ENCODE measurements around the gene EMILIN1. TPM values are rescaled to one million over a fixed set of nuclear protein-coding genes. Genes with fewer than 3 reads are reported as not detected.
A peak's percentile ranks its signal among the peaks of the same experiment; 100 is the strongest.

The EMILIN1 gene
- polyA plus RNA-seq, 1 donor: 49.1 TPM

DNA sequence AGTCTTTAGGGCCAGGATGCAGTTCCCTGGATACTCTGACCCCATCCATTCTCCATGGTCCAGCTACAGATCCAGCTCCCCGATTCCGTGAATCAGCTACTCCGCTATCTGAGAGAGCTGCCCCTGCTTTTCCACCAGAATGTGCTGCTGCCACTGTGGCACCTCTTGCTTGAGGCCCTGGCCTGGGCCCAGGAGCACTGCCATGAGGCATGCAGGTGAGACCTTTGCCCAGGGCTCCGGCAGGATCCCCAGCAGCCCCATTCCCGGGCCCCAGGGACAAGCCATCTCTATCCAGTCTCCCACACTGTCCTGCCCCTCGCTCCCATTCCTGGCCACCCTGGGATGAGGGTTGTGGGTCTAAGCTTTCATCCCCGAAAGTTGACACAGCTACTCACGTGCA is 38.1 kb upstream of the EMILIN1 start:
- Histone ChIP-seq H3K4me1 (ENCODE audit: control insufficient read depth, insufficient read depth, low read length) (peaks cover 18% of the 10 kb centered on the region), H3K4me3 (ENCODE audit: low read length) (no peak overlapping the region), H3K9me3 (ENCODE audit: control insufficient read depth, low read depth, low read length) (no peaks in the 10 kb centered on the region), H3K27me3 (ENCODE audit: control insufficient read depth, insufficient read depth, low read length) (no peaks in the 10 kb centered on the region), H3K36me3 (ENCODE audit: control insufficient read depth, insufficient read depth, low read length) (peaks cover 66% of the 10 kb centered on the region), H3K27ac (ENCODE audit: low read length) (no peak overlapping the region)
- no CpG with 5 or more reads among the region's 8 CpGs for WGBS (ENCODE audit: insufficient coverage, low lambda C conversion rate)
- DNase-seq: peak in 1 of 2 donors; percentile 59

GRCh38 chr2:27041752-27042151 is 36.7 kb upstream of the EMILIN1 start:
- Histone ChIP-seq H3K36me3 (ENCODE audit: control insufficient read depth, insufficient read depth, low read length) (peaks cover 52% of the 10 kb centered on the region), H3K27ac (ENCODE audit: low read length) (no peak overlapping the region), H3K4me1 (ENCODE audit: control insufficient read depth, insufficient read depth, low read length) (peaks cover 18% of the 10 kb centered on the region), H3K4me3 (ENCODE audit: low read length) (no peak overlapping the region), H3K27me3 (ENCODE audit: control insufficient read depth, insufficient read depth, low read length) (no peaks in the 10 kb centered on the region), H3K9me3 (ENCODE audit: control insufficient read depth, low read depth, low read length) (no peaks in the 10 kb centered on the region)
- WGBS (ENCODE audit: insufficient coverage, low lambda C conversion rate): 57% methylated on average over 1 of the region's 5 CpGs
- no peak for DNase-seq

DNA sequence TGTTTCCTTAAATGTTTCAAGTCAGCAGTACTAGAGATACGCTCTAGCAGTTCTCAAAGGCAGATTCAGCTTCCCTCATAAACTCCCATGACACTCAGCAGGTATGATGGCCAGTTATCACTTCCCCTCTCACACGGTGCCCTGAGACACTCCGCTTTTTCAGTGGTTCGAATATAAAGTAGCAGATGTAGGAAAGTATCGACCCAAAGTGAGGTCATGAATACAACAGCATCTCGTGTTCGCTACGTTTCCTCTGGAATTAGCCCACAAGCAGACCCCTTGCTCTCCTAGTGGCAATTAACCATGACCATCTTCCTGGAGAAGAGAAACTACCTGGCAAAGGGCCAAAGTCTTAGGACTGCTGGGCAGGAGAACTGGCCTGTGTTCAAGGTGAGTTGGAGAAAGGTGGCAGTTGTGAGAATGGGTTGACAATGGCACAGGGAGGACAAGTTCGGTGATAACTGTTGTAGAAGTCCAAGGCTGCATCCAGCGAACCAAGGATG is 36.2 kb upstream of the EMILIN1 start:
- peaks cover 47% of the 10 kb centered on the region for H3K36me3 ChIP-seq (ENCODE audit: control insufficient read depth, insufficient read depth, low read length)
- H3K9me3 ChIP-seq (ENCODE audit: control insufficient read depth, low read depth, low read length): no peaks in the 10 kb centered on the region
- DNase-seq: no peak
- peaks cover 18% of the 10 kb centered on the region for H3K4me1 ChIP-seq (ENCODE audit: control insufficient read depth, insufficient read depth, low read length)
- no CpG with 5 or more reads among the region's 10 CpGs for WGBS (ENCODE audit: insufficient coverage, low lambda C conversion rate)
- no peaks in the 10 kb centered on the region for H3K27me3 ChIP-seq (ENCODE audit: control insufficient read depth, insufficient read depth, low read length)
- no peak overlapping the region for H3K27ac ChIP-seq (ENCODE audit: low read length)
- no peak overlapping the region for H3K4me3 ChIP-seq (ENCODE audit: low read length)

- Histone ChIP-seq H3K36me3 (ENCODE audit: control insufficient read depth, insufficient read depth, low read length) (peaks cover 38% of the 10 kb centered on the region), H3K9me3 (ENCODE audit: control insufficient read depth, low read depth, low read length) (no peaks in the 10 kb centered on the region), H3K27me3 (ENCODE audit: control insufficient read depth, insufficient read depth, low read length) (no peaks in the 10 kb centered on the region), H3K27ac (ENCODE audit: low read length) (peak overlapping the region; percentile 41), H3K4me1 (ENCODE audit: control insufficient read depth, insufficient read depth, low read length) (peaks cover 18% of the 10 kb centered on the region), H3K4me3 (ENCODE audit: low read length) (no peak overlapping the region)
- peak; percentile 44 to 70 for DNase-seq
- WGBS (ENCODE audit: insufficient coverage, low lambda C conversion rate): no CpG with 5 or more reads among the region's 7 CpGs
Observed at GRCh38 chr2:27042985-27043634, 35.3 kb upstream of the EMILIN1 start.

GRCh38 chr2:27049422-27050280 is 28.8 kb upstream of the EMILIN1 start:
- H3K4me3 ChIP-seq (ENCODE audit: low read length): peak overlapping the region; percentile 74
- H3K27ac ChIP-seq (ENCODE audit: low read length): peak overlapping the region; percentile 91
- DNase-seq: no peak
- H3K4me1 ChIP-seq (ENCODE audit: control insufficient read depth, insufficient read depth, low read length): peaks cover 11% of the 10 kb centered on the region
- WGBS (ENCODE audit: insufficient coverage, low lambda C conversion rate): no CpG with 5 or more reads among the region's 52 CpGs
- peaks cover 15% of the 10 kb centered on the region for H3K36me3 ChIP-seq (ENCODE audit: control insufficient read depth, insufficient read depth, low read length)
- H3K27me3 ChIP-seq (ENCODE audit: control insufficient read depth, insufficient read depth, low read length): no peaks in the 10 kb centered on the region
- H3K9me3 ChIP-seq (ENCODE audit: control insufficient read depth, low read depth, low read length): no peaks in the 10 kb centered on the region

- peaks cover 11% of the 10 kb centered on the region for H3K4me1 ChIP-seq (ENCODE audit: control insufficient read depth, insufficient read depth, low read length)
- peak overlapping the region; percentile 74 for H3K4me3 ChIP-seq (ENCODE audit: low read length)
- no peaks in the 10 kb centered on the region for H3K27me3 ChIP-seq (ENCODE audit: control insufficient read depth, insufficient read depth, low read length)
- peak overlapping the region; percentile 91 for H3K27ac ChIP-seq (ENCODE audit: low read length)
- 0% methylated on average over 1 of the region's 48 CpGs for WGBS (ENCODE audit: insufficient coverage, low lambda C conversion rate)
- peak; percentile 93 to 94 for DNase-seq
- peaks cover 23% of the 10 kb centered on the region for H3K36me3 ChIP-seq (ENCODE audit: control insufficient read depth, insufficient read depth, low read length)
- no peaks in the 10 kb centered on the region for H3K9me3 ChIP-seq (ENCODE audit: control insufficient read depth, low read depth, low read length)
Observed at GRCh38 chr2:27050281-27050995, 28.0 kb upstream of the EMILIN1 start.

- Histone ChIP-seq H3K9me3 (ENCODE audit: control insufficient read depth, low read depth, low read length) (no peaks in the 10 kb centered on the region), H3K27me3 (ENCODE audit: control insufficient read depth, insufficient read depth, low read length) (no peaks in the 10 kb centered on the region)
Observed at GRCh38 chr2:27050996-27051901, 27.2 kb upstream of the EMILIN1 start, which contains the start of gene AGBL5. Gene AGBL5, plus strand, starts transcription at chr2:27051668. Its CDS starts 1,291 bp downstream, at chr2:27052959.

DNA sequence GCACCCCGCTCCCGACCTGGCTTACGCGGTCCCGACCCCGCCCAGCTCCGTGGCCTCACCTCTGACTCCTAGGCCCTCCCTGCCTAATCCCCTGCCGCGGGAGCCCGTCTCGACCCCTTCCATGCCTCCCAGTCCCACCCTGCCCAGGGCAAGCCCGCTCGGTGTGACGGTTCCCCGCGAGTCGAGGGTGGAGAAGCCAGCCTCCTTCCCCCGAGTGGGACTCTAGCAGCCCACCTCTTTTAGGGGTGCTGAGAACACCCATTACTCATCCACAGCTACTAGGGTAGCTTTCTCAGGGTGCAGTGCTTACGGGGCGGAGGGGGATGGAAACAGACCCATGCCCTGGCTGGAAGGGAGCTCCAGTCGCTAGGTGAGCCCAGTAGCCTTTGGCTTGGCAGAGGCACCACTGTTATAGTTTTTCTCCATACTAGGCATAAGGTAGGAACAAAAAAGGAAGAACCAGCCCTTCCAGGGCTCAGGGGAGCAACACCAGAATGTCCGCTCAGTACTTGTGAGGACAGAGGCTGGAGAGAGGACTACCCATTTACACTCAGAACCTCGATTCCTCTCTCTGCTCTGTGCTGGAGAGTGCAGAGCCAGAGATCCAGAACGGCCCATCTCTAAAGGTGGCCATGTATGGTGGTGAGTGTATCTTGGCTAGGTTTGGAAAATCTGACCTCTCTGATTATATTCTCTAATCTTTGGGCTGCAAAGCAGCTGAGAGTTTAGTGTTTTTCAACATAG is 26.3 kb upstream of the EMILIN1 start:
- H3K36me3 ChIP-seq (ENCODE audit: control insufficient read depth, insufficient read depth, low read length): peaks cover 33% of the 10 kb centered on the region
- no peaks in the 10 kb centered on the region for H3K9me3 ChIP-seq (ENCODE audit: control insufficient read depth, low read depth, low read length)
- WGBS (ENCODE audit: insufficient coverage, low lambda C conversion rate): no CpG with 5 or more reads among the region's 24 CpGs
- H3K27me3 ChIP-seq (ENCODE audit: control insufficient read depth, insufficient read depth, low read length): no peaks in the 10 kb centered on the region
- no peak for DNase-seq
- peaks cover 11% of the 10 kb centered on the region for H3K4me1 ChIP-seq (ENCODE audit: control insufficient read depth, insufficient read depth, low read length)
- peak overlapping the region; percentile 74 for H3K4me3 ChIP-seq (ENCODE audit: low read length)
- no peak overlapping the region for H3K27ac ChIP-seq (ENCODE audit: low read length)

More at GRCh38 chr2:27050996-27051901, 27.2 kb upstream of the EMILIN1 start, which contains the start of gene AGBL5:
- DNase-seq: peak; percentile 93
- WGBS (ENCODE audit: insufficient coverage, low lambda C conversion rate): no CpG with 5 or more reads among the region's 67 CpGs
- peaks cover 29% of the 10 kb centered on the region for H3K36me3 ChIP-seq (ENCODE audit: control insufficient read depth, insufficient read depth, low read length)
- H3K4me1 ChIP-seq (ENCODE audit: control insufficient read depth, insufficient read depth, low read length): peaks cover 11% of the 10 kb centered on the region
- peak within 1 kb of the TSS; percentile 91 for H3K27ac ChIP-seq (ENCODE audit: low read length)
- peak within 1 kb of the TSS; percentile 74 for H3K4me3 ChIP-seq (ENCODE audit: low read length)

- Histone ChIP-seq H3K36me3 (ENCODE audit: control insufficient read depth, insufficient read depth, low read length) (peaks cover 42% of the 10 kb centered on the region), H3K9me3 (ENCODE audit: control insufficient read depth, low read depth, low read length) (no peaks in the 10 kb centered on the region), H3K4me3 (ENCODE audit: low read length) (no peak overlapping the region), H3K27me3 (ENCODE audit: control insufficient read depth, insufficient read depth, low read length) (no peaks in the 10 kb centered on the region), H3K27ac (ENCODE audit: low read length) (no peak overlapping the region), H3K4me1 (ENCODE audit: control insufficient read depth, insufficient read depth, low read length) (peaks cover 11% of the 10 kb centered on the region)
- DNase-seq: no peak
- WGBS (ENCODE audit: insufficient coverage, low lambda C conversion rate): 100% methylated on average over 1 of the region's 11 CpGs
Observed at GRCh38 chr2:27053321-27053720, 25.1 kb upstream of the EMILIN1 start.
